Dedifferentiated amniotic fluid mesenchymal stem cell (primary cell): Measurements from ENCODE around the gene COL1A1.

Source experiments
- DNase-seq: peaks from one replicate; pipeline ENCODE4 v3.0.0-alpha.2; 2016; ENCODE audit errors: extremely low spot score

COL1A1 gene

DNA sequence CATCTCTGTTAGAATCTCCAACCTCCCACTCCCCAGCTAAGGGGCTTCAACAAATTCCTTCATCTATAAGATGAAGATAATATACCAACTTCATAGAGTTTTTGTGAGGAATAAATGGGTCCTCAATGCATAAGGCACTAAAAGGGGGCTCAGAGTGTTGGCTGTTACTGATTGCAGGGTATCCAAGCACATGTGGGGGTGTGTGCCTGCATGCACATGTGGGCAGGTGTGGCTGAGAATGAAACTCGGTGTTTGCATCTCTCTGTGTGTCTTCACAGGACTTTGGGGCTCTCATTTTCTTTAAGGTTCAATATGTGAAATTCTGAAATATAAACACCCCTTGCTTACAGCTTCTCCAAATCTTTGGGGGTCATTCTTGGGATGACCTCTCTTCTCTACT, 46.8 kb downstream of the COL1A1 start:
- no peak for DNase-seq

DNA sequence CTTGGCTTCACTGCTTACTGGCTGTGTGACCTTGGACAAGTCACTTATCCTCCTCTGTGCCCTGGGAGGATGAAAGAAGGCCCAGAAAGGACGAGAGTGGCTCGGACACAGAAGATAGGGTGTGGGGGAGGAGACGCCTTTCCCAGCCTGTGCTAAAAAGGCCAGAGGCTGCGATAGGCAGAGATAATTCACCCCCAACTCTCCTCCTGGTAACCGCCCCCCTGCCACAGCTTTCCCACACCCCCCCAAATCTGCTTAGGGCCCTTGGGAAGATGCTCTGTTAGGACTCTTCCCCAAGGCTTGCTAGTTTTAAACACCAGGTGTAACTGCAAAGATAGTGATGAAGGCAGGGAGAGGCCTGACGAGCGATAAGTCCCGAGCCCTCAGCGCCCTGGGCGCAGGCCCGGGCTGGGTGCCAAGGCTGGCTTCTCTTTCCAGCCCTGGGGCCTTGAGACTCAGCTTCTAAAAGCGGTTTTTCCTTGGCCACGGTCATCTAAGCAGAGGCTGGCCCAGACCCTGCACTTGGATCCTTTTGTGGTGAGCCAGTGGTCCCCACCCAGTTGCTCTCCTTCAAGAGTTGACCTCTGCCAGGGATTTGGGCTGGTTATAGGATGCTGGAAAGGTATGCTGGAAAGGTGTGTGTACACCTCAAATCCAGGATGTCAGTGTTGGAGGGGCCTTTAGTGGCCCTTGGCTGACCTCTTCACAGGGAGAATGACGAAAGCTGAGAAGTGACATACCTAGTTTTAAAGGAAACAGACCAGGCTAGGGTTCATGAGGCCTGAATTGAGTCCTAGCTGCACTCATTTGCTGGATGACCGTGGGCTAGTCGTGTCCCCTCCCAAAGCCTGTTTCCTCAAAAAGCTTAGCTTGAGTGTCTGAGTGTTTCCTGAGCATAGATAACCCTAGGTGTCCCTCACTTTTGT, 47.5 kb downstream of the COL1A1 start:
- no peak for DNase-seq

DNA sequence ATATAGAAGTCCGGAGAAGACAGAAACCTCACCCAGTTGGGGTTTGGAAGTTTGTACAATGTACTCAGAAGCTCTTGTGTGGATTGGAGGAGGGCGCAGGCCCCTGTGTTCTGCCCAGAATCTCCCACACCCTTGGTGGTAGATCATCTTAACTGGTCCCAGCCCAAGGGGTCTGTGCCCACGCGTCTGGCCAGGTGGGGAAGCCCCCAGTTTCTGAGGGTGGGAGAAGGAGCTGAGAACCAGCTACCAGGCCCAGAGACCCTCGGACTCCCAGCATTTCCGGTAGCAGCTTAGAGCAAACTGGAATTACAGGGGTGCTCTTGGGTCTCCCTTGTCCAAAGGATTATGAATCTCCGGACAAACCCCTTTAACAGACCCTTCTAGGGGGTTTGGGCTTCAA, 48.7 kb downstream of the COL1A1 start:
- DNase-seq = no peak

DNA sequence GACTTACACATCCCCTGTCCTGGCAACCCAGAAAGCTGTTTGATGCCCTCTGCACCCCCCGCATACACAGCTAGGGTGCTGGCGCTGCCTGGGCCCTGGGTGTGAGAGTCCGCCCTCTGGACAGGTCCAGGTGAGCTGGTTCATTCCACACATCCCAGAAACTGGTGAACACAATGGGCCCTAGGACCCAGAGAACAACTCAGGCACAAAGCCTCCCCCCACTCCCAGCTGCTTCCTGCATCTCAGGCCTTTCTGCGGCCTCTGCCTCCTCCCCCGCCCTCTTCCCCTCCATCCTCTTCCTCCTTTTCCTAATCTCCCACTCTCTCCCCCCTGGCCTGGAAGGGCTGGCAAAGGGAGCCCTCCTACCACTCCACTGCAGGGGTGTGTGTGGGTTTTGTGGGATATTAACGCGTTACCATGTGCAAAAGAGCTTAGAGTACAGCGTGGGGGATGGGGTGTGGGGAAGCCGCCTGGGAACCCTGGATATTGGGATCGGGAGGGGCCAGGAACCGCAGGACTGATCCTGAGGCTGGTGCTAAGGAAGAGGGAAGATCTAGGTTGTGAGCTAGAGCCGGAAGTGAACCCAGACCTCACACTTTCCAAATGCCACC, 49.4 kb downstream of the COL1A1 start:
- peak; percentile 78 for DNase-seq

DNA sequence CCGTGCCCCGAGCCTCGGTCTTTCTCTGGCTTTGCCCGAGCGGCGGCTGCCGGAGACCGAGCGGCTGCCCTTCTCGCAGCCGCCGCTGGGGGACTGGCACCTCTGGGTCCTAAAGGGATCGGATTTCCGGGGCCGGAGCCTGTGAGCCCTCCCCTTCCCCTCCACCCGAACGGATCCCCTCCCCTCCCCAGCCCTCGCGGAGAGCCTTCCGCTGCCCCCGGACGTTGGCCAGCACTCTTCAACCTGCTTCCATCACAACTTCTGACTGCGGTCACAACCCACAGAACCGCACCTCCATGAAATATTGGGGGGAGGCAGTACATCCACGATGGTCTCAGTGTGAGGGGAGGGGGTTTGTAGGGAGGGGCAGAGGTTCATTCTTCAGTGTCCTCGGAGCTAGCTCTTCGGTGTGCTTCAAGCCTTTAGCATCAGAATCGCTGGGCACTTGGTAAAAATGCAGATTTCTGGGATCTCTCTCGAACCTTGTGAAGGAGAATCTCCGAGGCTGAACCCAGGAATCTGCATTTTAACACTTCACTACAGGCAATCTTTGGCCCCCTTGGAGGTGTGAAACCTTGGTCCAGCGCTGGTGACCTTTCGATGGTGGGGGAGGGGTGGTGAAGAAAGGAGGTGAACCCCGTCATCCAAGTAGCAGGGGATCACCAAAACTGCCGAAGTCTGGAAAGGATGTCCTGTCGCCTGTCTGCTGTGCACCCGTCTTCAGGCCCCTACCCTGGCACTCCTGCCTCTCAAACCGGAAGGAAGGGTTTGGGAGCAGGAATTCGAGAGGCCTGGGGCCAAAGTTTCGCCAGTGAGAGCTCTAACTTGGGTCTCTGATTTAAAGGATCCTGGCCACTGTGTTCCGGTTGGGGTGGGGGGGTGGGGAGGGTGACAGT, 50.1 kb downstream of the COL1A1 start:
- DNase-seq = peak; percentile 86

DNA sequence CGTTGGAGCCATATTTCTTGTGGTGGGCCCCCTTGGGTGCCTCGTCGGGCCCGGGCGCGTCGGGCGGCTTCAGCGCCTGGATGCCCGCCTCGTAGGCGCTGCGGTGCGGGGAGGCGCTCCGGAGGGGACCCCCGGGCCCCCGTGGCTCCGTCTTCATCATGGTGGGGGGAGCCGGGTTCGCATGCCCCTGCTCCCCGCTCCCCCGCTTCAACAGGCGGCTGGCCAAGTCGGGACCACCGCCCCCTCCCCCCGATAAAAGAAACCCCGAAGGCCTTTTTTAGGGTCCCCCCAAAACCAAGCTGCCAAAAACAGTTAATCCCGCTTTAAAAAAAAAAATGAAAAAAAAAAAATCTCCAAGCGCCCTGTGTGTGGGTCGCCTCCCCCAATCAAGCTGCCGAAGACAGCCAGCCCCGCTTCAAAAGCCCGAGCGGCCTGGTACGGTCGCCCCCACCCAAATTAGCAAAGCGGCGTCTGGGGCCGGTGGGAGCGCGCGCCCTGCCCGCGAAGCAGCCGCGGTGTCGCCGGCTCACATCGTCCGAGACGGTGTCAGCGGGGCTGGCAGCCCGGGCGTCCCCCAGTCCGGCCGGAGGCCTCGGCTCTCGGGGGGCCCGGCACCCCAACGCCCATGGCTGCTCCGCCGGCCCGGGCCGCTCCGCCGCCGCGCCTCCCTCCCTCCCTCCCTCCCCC, 50.9 kb downstream of the COL1A1 start, which contains the start of gene PPP1R9B:
TSS of gene PPP1R9B (minus strand) at position 324 of the 687 bp plus-strand sequence. CDS start at position 160, 164 bp downstream.
- DNase-seq = no peak

DNA sequence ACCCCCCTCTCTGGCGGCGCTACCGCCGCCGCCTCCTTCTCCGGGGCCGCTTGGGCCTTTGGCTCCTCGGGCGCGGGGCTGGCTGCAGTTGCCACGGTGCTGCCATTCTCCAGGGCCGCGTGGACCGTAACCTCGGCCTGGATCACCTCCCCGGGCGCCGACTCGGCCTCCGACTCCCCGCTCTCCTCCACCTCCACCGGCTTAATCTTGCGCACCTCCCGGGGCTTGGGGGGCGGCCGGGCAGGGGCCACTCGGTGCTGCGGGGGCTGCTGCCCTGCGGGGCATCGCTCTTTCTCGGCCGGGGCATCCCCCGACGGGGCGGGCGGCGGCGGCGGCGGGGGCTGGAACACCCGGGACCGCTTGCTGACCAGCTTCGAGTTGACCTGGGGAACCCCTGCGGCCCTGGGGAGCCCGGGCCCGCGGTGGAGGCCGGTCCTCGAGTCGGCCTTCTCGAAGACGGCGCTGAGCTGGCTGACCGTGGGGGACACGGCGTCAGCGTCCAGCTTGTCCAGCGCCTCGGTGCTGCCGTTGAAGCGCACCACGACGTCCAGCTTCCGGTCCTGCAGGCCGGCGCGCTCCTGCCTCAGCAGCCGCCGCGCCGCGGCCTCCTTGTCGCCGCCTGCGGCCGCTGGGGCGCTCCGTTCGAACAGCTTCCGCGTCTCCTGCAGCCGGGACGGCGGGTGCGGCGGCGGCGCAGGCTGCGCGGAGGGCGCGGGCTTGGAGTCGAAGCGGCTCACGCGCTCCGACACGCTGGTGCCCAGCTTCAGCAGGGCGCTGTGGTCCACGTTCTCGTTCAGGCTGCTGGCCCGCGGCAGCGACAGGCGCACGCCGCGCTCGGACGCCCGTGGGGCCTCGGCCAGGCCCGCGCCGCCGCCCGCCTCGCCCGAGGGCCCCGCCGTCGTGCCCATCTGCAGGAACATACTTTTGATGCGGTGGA, 51.7 kb downstream of the COL1A1 start:
- DNase-seq = no peak

DNA sequence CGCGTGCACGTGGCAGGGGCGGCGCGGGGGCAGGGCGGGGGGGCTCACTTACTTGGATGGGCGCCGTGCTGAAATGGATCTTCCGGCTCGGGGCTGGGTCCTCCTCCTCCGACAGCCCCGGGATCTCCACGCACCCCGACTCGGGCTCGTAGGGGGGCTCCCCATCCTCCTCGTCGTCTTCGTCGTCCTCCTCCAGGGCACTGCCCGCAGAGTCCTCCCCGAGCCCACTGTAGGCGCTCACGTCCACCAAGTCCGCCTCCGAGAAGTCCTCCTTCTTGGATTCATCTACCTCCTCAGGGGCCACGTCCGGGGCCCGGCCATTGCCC, 52.4 kb downstream of the COL1A1 start:
- DNase-seq = no peak

DNA sequence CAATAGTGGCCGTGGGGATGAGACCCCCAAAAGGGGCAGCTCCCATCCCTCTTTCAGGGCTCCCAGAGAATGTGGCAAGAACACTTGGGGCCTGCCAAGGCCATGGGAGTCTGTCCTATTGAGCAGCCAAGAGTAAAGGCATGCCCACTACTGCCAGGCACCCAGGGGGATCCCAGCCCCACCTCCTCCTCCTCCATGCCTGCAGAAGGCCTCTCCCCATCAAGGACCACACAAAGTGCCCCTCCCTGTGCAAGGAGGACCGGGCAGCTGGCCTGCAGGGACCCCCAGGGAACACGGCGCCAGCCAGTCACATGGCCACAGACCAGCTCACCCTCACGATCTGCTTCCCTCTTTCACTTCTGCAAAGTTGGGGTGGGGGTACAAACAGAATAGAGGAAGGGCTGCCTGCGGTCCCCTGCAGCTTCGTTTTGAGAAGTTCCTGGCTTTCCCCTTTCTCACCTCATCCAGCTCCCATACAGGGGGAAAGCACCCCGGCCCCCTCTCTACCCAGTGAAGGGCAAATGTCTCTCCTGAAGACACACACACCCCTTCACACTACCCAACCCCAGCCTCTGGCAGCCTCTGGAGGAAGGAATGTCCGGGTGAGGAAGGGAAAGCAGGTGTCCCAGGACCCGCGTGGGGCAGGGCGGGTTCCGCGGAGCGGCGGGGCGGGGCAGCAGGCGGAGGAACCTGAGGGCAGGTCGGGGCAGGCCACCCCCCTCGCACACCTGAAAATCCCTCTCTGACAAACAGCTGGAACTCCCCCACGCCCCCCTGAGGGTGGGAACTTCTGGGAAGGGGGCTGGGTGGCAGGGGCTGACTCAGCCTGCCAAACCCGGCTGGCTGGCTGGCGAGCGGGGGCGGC, 53.0 kb downstream of the COL1A1 start:
- no peak for DNase-seq

DNA sequence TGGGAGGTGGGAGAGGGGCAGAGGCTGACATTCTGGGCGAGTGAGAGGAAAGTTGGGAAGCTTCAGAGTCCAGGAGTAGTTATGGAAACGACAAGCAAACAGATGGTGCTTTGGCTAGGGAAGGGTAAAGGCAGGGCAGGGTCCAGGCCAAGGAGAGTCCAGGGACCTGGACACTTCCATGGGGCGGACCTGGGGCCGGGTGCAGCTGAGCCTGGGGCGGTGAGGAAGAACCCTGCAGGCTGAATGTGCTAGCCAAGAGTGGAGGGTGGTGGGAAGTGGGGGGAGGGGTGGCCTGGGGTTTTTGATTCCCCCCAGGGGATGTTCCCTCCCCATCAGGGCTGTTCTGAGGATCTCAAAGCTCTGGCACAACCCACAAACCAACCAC, 53.6 kb downstream of the COL1A1 start:
- DNase-seq = no peak

DNA sequence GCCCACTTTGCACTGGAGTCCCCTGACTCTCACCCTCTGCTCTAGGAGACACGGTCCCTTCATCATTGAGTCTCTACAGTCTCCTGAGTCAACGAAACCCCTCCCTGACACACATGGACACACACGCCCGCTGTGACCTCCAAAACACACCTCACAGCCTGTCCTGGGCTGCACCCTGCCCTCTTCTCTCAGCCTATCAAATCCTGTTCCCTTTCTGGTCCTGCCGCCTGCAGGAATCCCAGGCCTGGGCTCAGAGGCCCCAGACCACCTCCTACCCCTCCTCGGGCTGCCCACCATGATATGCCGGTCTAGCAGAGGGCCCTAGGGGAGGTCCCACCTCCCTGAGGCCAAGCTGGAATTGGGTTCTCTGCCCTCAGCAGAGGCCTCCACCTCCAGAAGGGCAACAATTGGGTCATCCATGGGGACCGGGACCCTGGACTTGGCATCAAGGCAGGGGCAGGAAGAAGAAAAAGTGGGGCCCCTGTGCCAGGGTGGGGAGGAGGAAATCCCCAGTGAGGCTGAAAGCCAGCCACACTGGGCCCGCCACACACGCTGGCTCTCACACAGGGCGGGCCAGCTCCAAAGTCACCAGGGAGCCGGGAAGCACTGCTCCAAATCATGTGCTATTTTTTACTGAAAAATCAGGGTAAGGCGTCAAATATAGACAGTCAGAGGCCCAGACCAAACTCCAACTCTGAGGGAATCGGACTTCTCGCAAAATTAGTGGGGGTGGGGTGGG, 54.3 kb downstream of the COL1A1 start:
- no peak for DNase-seq

DNA sequence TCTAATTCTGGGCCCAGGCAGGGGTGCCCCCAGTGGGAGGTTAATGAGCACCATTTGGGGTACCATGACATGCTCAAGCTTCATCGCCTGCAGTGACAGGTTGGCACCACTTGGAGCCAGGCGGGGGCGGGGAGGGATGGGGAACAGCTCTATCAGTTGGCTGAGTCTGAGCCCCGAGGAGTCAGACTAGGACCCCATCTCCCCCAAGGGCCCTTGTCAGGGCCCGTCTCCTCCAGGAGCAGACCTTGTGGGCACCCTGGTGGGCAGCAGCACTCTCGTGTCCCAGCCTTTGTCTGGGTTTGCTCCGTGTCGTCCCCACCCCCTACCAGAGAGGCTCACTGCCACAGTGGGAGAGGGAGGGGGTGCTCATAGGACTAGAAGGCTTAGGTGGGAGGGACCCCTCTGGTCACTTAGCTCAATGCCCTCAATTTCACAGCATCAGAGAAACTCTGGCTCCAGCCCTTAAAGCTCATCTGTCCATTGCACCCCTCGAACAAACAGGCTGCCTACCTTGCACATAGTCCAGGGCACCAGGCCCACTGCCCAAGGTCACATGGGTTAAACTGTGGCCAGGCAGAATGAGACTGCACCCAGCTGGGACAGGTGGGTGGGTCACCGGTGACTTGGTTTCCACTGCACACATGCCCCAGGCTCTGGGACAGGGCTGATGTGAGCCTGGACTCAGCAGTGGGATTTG, 55.1 kb downstream of the COL1A1 start:
- no peak for DNase-seq

DNA sequence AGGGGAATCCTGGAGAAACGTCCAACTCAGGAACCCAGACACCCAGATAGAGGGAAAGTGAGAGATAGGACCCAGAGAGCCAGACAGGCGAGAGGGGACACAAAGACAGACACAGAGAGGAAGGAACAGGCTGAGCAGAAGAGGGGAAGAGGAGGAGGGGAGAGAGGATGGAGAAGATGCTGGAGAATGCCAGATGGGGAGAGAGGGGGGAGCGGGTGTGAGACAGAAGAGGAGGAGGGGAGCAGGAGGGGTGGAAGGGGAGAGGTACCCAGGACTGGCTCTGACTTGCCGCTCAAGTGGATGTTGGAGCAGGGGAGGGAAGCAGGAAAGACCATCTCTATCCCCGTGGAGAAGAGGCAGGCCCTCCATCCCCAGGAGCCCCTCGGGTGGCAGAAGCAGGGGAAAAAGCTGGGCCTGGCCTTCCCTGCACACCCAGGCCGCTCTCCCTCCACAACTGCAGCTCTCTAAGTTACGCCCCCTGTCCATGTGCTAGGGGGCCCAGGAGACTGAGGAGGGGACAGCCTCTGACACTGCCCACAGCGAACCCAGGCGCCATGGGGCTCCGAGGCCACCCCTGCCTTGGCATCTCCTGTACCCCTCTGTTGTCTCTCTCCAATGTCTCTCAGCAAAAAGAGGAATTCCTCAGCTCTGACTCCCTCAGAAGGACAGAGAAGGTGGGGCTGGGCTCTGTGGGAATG, 55.8 kb downstream of the COL1A1 start:
- no peak for DNase-seq

DNA sequence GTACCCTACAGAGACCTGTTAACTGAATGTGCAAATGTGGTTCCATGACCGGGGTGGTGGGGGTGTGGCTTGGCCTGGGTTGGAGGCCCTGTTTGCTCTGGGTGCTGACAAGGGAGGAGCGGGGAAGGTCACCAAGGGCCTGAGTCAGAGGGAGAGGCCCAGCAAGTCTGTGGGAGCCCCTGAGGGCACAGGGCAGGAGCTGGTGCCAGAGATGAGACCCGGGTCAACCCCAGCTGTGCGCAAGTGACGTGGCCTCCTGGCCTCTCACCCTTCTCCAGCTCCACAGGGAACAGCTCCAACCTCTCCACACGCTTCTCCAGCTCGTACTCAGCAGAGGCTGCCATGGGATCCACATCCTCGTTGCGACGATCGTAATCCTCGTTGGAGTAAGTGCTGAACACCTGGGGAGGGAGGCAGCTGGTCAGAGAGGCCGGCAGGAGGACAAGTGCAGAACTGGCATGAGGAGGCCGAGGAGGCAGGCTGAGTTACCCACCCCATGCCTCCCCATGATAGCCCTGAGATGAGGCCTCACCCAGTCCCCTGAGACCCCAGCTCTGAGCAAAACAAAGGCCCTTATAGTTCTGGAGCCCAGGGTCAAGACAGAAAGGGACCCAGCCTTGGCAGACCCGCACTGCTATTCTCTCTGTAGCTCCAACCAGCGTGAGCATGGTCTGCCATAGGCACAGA, 56.4 kb downstream of the COL1A1 start:
- no peak for DNase-seq

DNA sequence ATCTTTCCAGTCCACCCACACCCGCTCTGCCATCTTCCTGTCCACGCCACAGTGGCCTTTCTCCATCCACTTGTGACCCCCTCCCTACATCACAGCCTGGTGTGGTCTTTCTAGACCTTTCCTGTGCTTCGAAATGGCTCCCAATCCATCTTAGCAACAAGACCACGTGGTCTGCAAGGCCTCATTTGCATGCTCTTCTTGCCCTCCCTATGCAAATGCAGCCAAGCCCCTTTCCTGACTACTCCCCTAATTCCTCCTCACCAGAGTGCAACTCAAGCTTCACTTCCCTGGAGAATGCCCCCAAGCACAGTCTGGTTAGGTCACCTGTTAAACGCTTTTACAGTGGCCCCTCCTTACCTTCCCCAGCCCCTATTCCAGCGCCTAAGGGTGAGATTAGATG, 57.1 kb downstream of the COL1A1 start:
- DNase-seq = no peak

DNA sequence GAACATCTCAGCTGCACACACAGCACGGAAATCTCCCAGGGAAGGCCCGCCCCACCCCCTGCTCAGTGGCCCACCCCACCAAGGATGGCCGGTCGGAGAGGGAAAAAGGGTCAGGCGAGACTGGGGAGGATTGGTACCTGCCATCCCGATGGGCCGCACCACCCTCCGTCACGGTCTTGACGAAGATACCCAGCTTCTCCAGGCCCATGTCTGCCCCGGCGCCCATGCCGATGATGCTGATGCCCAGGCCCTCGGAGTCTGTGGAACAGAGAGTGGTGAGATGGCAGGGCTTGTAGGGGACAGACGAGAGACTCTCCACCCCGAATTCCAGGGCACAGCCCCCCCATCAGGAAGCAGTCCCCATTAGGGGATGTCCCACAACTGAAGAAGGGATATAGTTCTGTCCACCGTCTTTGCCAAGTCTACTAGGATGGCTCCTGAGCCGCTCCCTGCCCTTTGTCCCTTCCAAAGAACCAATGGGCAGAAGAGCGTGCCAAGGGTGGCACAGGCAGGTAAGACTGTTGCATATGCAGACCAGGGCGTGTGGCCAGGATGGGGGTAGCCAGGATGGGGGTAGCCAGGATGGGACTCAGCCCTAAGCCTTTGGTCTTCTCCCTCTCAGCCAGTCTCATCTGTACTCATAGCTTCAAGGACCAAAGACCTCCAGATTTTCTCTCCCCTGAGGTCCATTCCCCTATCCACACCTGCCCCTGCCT, 57.8 kb downstream of the COL1A1 start:
- no peak for DNase-seq

DNA sequence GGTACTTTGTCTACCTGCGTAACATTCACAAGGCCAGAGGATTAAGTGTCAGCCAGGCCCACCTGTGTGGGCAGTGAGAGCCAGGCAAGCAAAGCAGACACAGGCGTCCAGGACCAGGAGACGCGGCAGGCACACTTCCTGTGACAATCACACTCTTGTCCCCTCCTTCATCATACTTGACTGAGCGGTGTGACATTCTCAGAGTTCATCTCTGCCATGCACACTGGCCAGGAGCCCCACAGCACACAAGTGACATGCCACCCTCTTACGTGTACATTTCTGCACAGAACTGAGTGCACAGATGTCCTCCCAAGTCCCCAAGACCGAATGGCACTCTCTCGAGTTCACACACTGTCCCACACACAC, 59.7 kb downstream of the COL1A1 start:
- no peak for DNase-seq
